Smooth muscle cell (in vitro differentiated cells): ENCODE measurements around the gene WDR90. TPM values are rescaled to one million over a fixed set of nuclear protein-coding genes. Genes with fewer than 3 reads are reported as not detected.
A peak's percentile ranks its signal among the peaks of the same experiment; 100 is the strongest.

Experiments used
- DNase-seq: peaks from one replicate; lab custom pipeline; 2025; ENCODE audit not compliant: unreplicated experiment; lab: John Stamatoyannopoulos, UW
- H2AFZ ChIP-seq: fragments of 200-600 bp; sonication (generic); 2 replicates; pipeline ENCODE4 v1.6.0; 2016; ENCODE audit warnings: antibody characterized with exemption, low read depth, mild to moderate bottlenecking
- H3F3A ChIP-seq: fragments of 200-600 bp; sonication (generic); 2 replicates; pipeline ENCODE4 v1.6.0; 2017; ENCODE audit warnings: antibody characterized with exemption, low read depth
- H3K27ac ChIP-seq: fragments of 200-600 bp; sonication (generic); 2 replicates; pipeline ENCODE4 v1.5.1; 2016; ENCODE audit warnings: low read depth, mild to moderate bottlenecking
- H3K27me3 ChIP-seq: fragments of 200-600 bp; sonication (generic); 2 replicates; pipeline ENCODE4 v1.6.1; 2016; ENCODE audit warnings: low read depth, mild to moderate bottlenecking
- H3K36me3 ChIP-seq: fragments of 200-600 bp; sonication (generic); 2 replicates; pipeline ENCODE4 v1.5.1; 2016; ENCODE audit warnings: low read depth
- H3K4me1 ChIP-seq: fragments of 200-600 bp; sonication (generic); 2 replicates; pipeline ENCODE4 v1.5.1; 2016; ENCODE audit warnings: low read depth
- H3K4me2 ChIP-seq: fragments of 200-600 bp; sonication (generic); 2 replicates; pipeline ENCODE4 v1.6.0; 2016; ENCODE audit warnings: mild to moderate bottlenecking
- H3K4me3 ChIP-seq: fragments of 200-600 bp; sonication (generic); 2 replicates; pipeline ENCODE4 v1.5.1; 2016; ENCODE audit warnings: mild to moderate bottlenecking
- H3K79me2 ChIP-seq: fragments of 200-600 bp; sonication (generic); 2 replicates; pipeline ENCODE4 v1.6.0; 2016; ENCODE audit warnings: low read depth, mild to moderate bottlenecking
- H3K9ac ChIP-seq: fragments of 200-600 bp; sonication (generic); 2 replicates; pipeline ENCODE4 v1.6.0; 2016; ENCODE audit warnings: low read depth
- H3K9me3 ChIP-seq: fragments of 200-600 bp; sonication (generic); replicated peaks from 2 replicates; pipeline ENCODE4 v1.5.1; 2016; ENCODE audit warnings: low read depth
- H4K20me1 ChIP-seq: fragments of 200-600 bp; sonication (generic); 2 replicates; pipeline ENCODE4 v1.6.0; 2016; ENCODE audit warnings: low read depth
- WGBS: methylation state at CpG from one replicate; pipeline ENCODE4 v1.1.7; 2016; ENCODE audit warnings: low lambda C conversion rate; 5-methylcytosine and 5-hydroxymethylcytosine counted together
- polyA plus RNA-seq: library from polyadenylated mRNA; unstranded; fragments of >200 nt; fragmentation: Nextera tagmentation; extraction: Ambion mirVana; gene quantifications from 2 replicates; pipeline ENCODE4 v1.2.1, GENCODE V29; 2016
- total RNA-seq: library from RNA; depleted of rRNA; stranded (reverse); fragments of >200 nt; gene quantifications from 2 replicates; pipeline ENCODE4 v1.2.3, GENCODE V29; 2014
- TF ChIP-seq, protein P1 (sequence below): fragments of 200-600 bp; sonication (generic); IDR thresholded peaks from 2 replicates; pipeline ENCODE4 v1.5.1; 2017; ENCODE audit warnings: borderline replicate concordance, mild to moderate bottlenecking, antibody characterized with exemption; ENCODE audit not compliant: insufficient read depth, poor library complexity, severe bottlenecking

Gene WDR90
- total and polyA plus RNA-seq, 2 experiments from 2014 or later: 8.4 to 10.4 TPM

GRCh38 chr16:645852-646678, 3.1 kb upstream of the WDR90 start:
- no peaks in the 10 kb centered on the region for H3K9me3 ChIP-seq
- WGBS: 87% methylated on average over 32 of the region's 32 CpGs
- H3K36me3 ChIP-seq: no peaks in the 10 kb centered on the region
- H3K4me1 ChIP-seq: peaks cover 17% of the 10 kb centered on the region
- TF ChIP-seq, protein P1, sequence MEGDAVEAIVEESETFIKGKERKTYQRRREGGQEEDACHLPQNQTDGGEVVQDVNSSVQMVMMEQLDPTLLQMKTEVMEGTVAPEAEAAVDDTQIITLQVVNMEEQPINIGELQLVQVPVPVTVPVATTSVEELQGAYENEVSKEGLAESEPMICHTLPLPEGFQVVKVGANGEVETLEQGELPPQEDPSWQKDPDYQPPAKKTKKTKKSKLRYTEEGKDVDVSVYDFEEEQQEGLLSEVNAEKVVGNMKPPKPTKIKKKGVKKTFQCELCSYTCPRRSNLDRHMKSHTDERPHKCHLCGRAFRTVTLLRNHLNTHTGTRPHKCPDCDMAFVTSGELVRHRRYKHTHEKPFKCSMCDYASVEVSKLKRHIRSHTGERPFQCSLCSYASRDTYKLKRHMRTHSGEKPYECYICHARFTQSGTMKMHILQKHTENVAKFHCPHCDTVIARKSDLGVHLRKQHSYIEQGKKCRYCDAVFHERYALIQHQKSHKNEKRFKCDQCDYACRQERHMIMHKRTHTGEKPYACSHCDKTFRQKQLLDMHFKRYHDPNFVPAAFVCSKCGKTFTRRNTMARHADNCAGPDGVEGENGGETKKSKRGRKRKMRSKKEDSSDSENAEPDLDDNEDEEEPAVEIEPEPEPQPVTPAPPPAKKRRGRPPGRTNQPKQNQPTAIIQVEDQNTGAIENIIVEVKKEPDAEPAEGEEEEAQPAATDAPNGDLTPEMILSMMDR: no peak
- H3K27ac ChIP-seq: no peak overlapping the region
- DNase-seq: no peak
- no peaks in the 10 kb centered on the region for H4K20me1 ChIP-seq
- no peak overlapping the region for H2AFZ ChIP-seq
- no peaks in the 10 kb centered on the region for H3K27me3 ChIP-seq
- no peak overlapping the region for H3K4me3 ChIP-seq
- peaks cover 14% of the 10 kb centered on the region for H3K79me2 ChIP-seq
- no peak overlapping the region for H3K4me2 ChIP-seq
- H3K9ac ChIP-seq: no peak overlapping the region
- peaks cover 6% of the 10 kb centered on the region for H3F3A ChIP-seq

- H3K36me3 ChIP-seq: no peaks in the 10 kb centered on the region
- H3K9ac ChIP-seq: no peak overlapping the region
- peaks cover 14% of the 10 kb centered on the region for H3K79me2 ChIP-seq
- H3K4me1 ChIP-seq: peaks cover 17% of the 10 kb centered on the region
- no peaks in the 10 kb centered on the region for H4K20me1 ChIP-seq
- 96% methylated on average over 22 of the region's 22 CpGs for WGBS
- H3K4me3 ChIP-seq: no peak overlapping the region
- TF ChIP-seq, protein P1: no peak
- H3K27ac ChIP-seq: no peak overlapping the region
- peaks cover 6% of the 10 kb centered on the region for H3F3A ChIP-seq
- no peaks in the 10 kb centered on the region for H3K27me3 ChIP-seq
- no peak overlapping the region for H3K4me2 ChIP-seq
- no peaks in the 10 kb centered on the region for H3K9me3 ChIP-seq
- no peak for DNase-seq
- no peak overlapping the region for H2AFZ ChIP-seq
Observed at GRCh38 chr16:646679-647172, 2.4 kb upstream of the WDR90 start.

DNA sequence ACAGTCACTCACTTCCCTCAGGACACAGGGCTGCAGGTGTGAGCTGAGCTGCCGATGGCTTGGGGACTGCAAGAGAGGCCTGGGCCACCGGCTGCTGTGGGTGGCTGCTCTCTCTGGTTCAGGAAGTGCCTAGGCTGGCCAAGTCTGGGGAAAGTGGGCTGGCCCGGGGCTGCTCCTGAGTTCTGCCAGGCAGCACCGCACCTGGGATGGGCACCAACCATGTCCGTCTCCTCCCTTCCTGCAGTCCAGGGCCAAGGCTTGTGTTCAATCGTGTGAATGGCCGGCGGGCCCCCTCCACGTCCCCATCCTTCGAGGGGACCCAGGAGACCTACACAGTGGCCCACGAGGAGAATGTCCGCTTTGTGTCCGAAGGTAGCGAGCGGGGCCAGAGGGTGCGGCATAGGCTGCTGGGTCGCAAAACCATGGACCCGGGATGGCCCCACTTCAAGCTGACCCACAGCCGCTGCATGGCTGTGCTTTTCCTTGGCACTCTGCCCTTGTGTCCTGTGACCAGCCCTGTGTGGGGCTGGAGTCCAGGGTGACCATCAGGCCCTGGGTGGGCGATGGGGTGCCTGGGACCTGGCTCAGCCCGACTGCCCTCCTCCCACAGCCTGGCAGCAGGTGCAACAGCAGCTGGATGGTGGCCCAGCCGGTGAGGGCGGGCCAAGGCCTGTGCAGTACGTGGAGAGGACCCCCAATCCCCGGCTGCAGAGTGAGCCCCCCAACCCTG, 1.8 kb upstream of the WDR90 start:
- no peaks in the 10 kb centered on the region for H3K36me3 ChIP-seq
- peaks cover 6% of the 10 kb centered on the region for H3F3A ChIP-seq
- peaks cover 16% of the 10 kb centered on the region for H3K4me1 ChIP-seq
- H2AFZ ChIP-seq: no peak overlapping the region
- no peak overlapping the region for H3K4me3 ChIP-seq
- TF ChIP-seq, protein P1: no peak
- no peaks in the 10 kb centered on the region for H3K9me3 ChIP-seq
- no peak overlapping the region for H3K9ac ChIP-seq
- H3K4me2 ChIP-seq: peak overlapping the region; percentile 100
- no peaks in the 10 kb centered on the region for H3K27me3 ChIP-seq
- DNase-seq: no peak
- no peak overlapping the region for H3K27ac ChIP-seq
- peaks cover 14% of the 10 kb centered on the region for H3K79me2 ChIP-seq
- no peaks in the 10 kb centered on the region for H4K20me1 ChIP-seq
- 93% methylated on average over 25 of the region's 25 CpGs for WGBS
